Stimulated activated CD8-positive, alpha-beta memory T cell treated with anti-CD3 and anti-CD28 coated beads, Interleukin-7, amount 100 ng/mL, for 1 hour (primary cell): ENCODE measurements around the gene CYP2C9.

ENCODE experiments used
- DNase-seq, 2 donors: peaks; one replicate each; pipeline ENCODE4 v3.0.0-alpha.2; 2020; ENCODE audit warnings: low read depth in 2 of 2

Gene CYP2C9

GRCh38 chr10:95039281-95039680 lies 100.8 kb downstream of the CYP2C9 start:
- DNase-seq, result no peak
